COLO668 (cell line): ENCODE measurements around the gene MORN4.
"Not testable (repeated sequence)": the region's sequence is repeated elsewhere in the genome, so short reads cannot be mapped to it uniquely, and the experiment has no call there.

ENCODE experiments used
- DNase-seq: peaks from one replicate; lab custom pipeline; 2025; ENCODE audit not compliant: unreplicated experiment; lab: John Stamatoyannopoulos, UW

MORN4 gene

GRCh38 chr10:97642471-97643159, 9.3 kb upstream of the MORN4 start:
- not testable (repeated sequence) for DNase-seq

GRCh38 chr10:97640868-97641811, 7.8 kb upstream of the MORN4 start:
- no peak for DNase-seq

GRCh38 chr10:97640174-97640867, 7.0 kb upstream of the MORN4 start, which contains the start of gene PI4K2A:
Gene PI4K2A (plus strand): TSS chr10:97640671. CDS start chr10:97640743, 72 bp downstream.
- peak; percentile 96 for DNase-seq

GRCh38 chr10:97639090-97639489, 5.8 kb upstream of the MORN4 start:
- DNase-seq: not testable (repeated sequence)

- no peak for DNase-seq
Observed at GRCh38 chr10:97635577-97635976, 2.3 kb upstream of the MORN4 start.

- no peak for DNase-seq
Observed at GRCh38 chr10:97633921-97634320, 621 bp upstream of the MORN4 start.

- no peak for DNase-seq
Observed at GRCh38 chr10:97631098-97631497, 2.2 kb downstream of the MORN4 start.

GRCh38 chr10:97629289-97629688, 4.0 kb downstream of the MORN4 start:
- no peak for DNase-seq

GRCh38 chr10:97628228-97628627, 5.1 kb downstream of the MORN4 start:
- DNase-seq: no peak

- no peak for DNase-seq
Observed at GRCh38 chr10:97627731-97628130, 5.6 kb downstream of the MORN4 start.

- DNase-seq: no peak
Observed at GRCh38 chr10:97623277-97623676, 10.0 kb downstream of the MORN4 start.

GRCh38 chr10:97618733-97619132, 14.6 kb downstream of the MORN4 start:
- no peak for DNase-seq

GRCh38 chr10:97618285-97618684, 15.0 kb downstream of the MORN4 start:
- DNase-seq: no peak

- peak; percentile 1 for DNase-seq
Observed at GRCh38 chr10:97612386-97612785, 20.9 kb downstream of the MORN4 start.

- no peak for DNase-seq
Observed at GRCh38 chr10:97611473-97611872, 21.8 kb downstream of the MORN4 start.

GRCh38 chr10:97608991-97609561, 24.2 kb downstream of the MORN4 start:
- DNase-seq: no peak

- DNase-seq: no peak
Observed at GRCh38 chr10:97607095-97607636, 26.1 kb downstream of the MORN4 start.

GRCh38 chr10:97601268-97602215, 31.8 kb downstream of the MORN4 start:
- no peak for DNase-seq

- no peak for DNase-seq
Observed at GRCh38 chr10:97600616-97601015, 32.7 kb downstream of the MORN4 start.

GRCh38 chr10:97599272-97599619, 34.1 kb downstream of the MORN4 start:
- DNase-seq: no peak
